B cell (primary cell): ENCODE data around the gene CXXC5. TPM values are rescaled to one million over a fixed set of nuclear protein-coding genes. Genes with fewer than 3 reads are reported as not detected.
A peak's percentile ranks its signal among the peaks of the same experiment; 100 is the strongest.

ENCODE experiments used
- ATAC-seq: fragments of 200-7000 bp; cut with Tn5 transposase; one replicate; pipeline ENCODE4 v1.10.0; 2021; ENCODE audit warnings: low read depth, mild to moderate bottlenecking, moderate number of reproducible peaks, moderate library complexity
- CTCF ChIA-PET: fragments of 350-600 bp; sonication (Branson Sonifier 250); formaldehyde crosslinking; loops from one replicate; lab custom pipeline; 2021; ENCODE audit warnings: antibody characterized with exemption, inconsistent platforms; lab: Charles Lee
- POLR2A ChIA-PET: fragments of 350-600 bp; sonication (Branson Sonifier 250); formaldehyde crosslinking; loops from one replicate; lab custom pipeline; 2021; ENCODE audit warnings: antibody characterized with exemption; lab: Charles Lee
- DNase-seq: peaks from one replicate; pipeline ENCODE4 v3.0.0; 2013
- H2AFZ ChIP-seq: 2 replicates; pipeline ENCODE4 v1.6.1; 2012; ENCODE audit warnings: mild to moderate bottlenecking, low read depth, low read length; ENCODE audit not compliant: insufficient read depth, poor library complexity, severe bottlenecking
- H3K27ac ChIP-seq, 2 donors: 1 replicate in 1 of 2; 2 replicates in 1 of 2; pipeline ENCODE4 v1.5.1; 2012 to 2013; ENCODE audit warnings: low read length in 2 of 2, mild to moderate bottlenecking in 2 of 2, moderate library complexity in 1 of 2
- H3K27me3 ChIP-seq, 4 experiments: fragments of 200-600 bp in 1 of 4; sonication (generic) in 1 of 4; replicated peaks in 1 of 4; 1 replicate in 2 of 4; 2 replicates in 2 of 4; pipeline versions ENCODE4 v1.6.1 to v1.7.0; 2013 to 2016; ENCODE audit warnings: low read length in 3 of 4, mild to moderate bottlenecking in 2 of 4, mixed read lengths in 1 of 4, moderate library complexity in 1 of 4; ENCODE audit not compliant: insufficient read depth in 4 of 4, control insufficient read depth in 3 of 4; ENCODE audit errors: control extremely low read depth in 1 of 4
- H3K36me3 ChIP-seq, 2 experiments: replicated peaks in 1 of 2; 1 replicate in 1 of 2; 2 replicates in 1 of 2; pipeline versions ENCODE4 v1.6.1 to v1.7.1; 2013; ENCODE audit warnings: low read length in 1 of 2; ENCODE audit not compliant: insufficient read depth in 2 of 2, control insufficient read depth in 1 of 2; ENCODE audit errors: control extremely low read depth in 1 of 2, extremely low read depth in 1 of 2
- H3K4me1 ChIP-seq, 2 donors: fragments of 200-600 bp in 1 of 2; sonication (generic) in 1 of 2; 1 replicate in 1 of 2; 2 replicates in 1 of 2; pipeline versions ENCODE4 v1.5.1 to v1.6.1; 2013 to 2017; ENCODE audit warnings: low read length in 2 of 2; ENCODE audit not compliant: control insufficient read depth in 2 of 2, insufficient read depth in 2 of 2
- H3K4me2 ChIP-seq: replicated peaks from 2 replicates; pipeline ENCODE3; 2012; ENCODE audit warnings: mild to moderate bottlenecking, low read depth, low read length; ENCODE audit not compliant: poor library complexity, severe bottlenecking
- H3K4me3 ChIP-seq, 5 experiments: fragments of 200-600 bp in 1 of 5; sonication (generic) in 1 of 5; 1 replicate in 3 of 5; 2 replicates in 2 of 5; pipeline versions ENCODE4 v1.5.1 to v1.7.0; 2011 to 2016; ENCODE audit warnings: low read length in 4 of 5, mild to moderate bottlenecking in 4 of 5, low read depth in 2 of 5, control low read depth in 1 of 5, moderate library complexity in 1 of 5; ENCODE audit not compliant: insufficient read depth in 1 of 5; ENCODE audit errors: control extremely low read depth in 1 of 5, extremely low read depth in 1 of 5
- H3K79me2 ChIP-seq: fragments of 200-600 bp; sonication (generic); one replicate; pipeline ENCODE4 v1.6.0; 2016; ENCODE audit warnings: low read length; ENCODE audit not compliant: control insufficient read depth, insufficient read depth
- H3K9ac ChIP-seq: fragments of 200-600 bp; sonication (generic); 2 replicates; pipeline ENCODE4 v1.6.1; 2017; ENCODE audit warnings: mild to moderate bottlenecking, low read length, moderate library complexity
- H3K9me3 ChIP-seq, 3 donors: one replicate each; pipeline versions ENCODE4 v1.6.1 to v1.7.1; 2013; ENCODE audit warnings: low read length in 2 of 3; ENCODE audit not compliant: control insufficient read depth in 2 of 3, insufficient read depth in 1 of 3; ENCODE audit errors: control extremely low read depth in 1 of 3
- H4K20me1 ChIP-seq: 2 replicates; pipeline ENCODE4 v1.6.0; 2012; ENCODE audit warnings: mild to moderate bottlenecking, low read length; ENCODE audit not compliant: insufficient read depth, control insufficient read depth, poor library complexity, severe bottlenecking
- H3K27ac Mint-ChIP-seq: one replicate; pipeline ENCODE4 v1.8.0; 2021; ENCODE audit warnings: mixed read lengths
- H3K27me3 Mint-ChIP-seq: one replicate; pipeline ENCODE4 v1.8.0; 2021; ENCODE audit warnings: mixed read lengths
- H3K4me1 Mint-ChIP-seq: one replicate; pipeline ENCODE4 v1.8.0; 2021; ENCODE audit warnings: mixed read lengths
- H3K4me3 Mint-ChIP-seq: one replicate; pipeline ENCODE4 v1.8.0; 2021; ENCODE audit warnings: mixed read lengths
- H3K9me3 Mint-ChIP-seq: one replicate; pipeline ENCODE4 v1.8.0; 2022; ENCODE audit warnings: mixed read lengths; ENCODE audit not compliant: insufficient read depth
- EZH2 ChIP-seq: IDR thresholded peaks from 2 replicates; pipeline ENCODE4 v1.6.1; 2012; ENCODE audit warnings: borderline replicate concordance, low read depth, mild to moderate bottlenecking, moderate library complexity, low read length; ENCODE audit not compliant: insufficient read depth, poor library complexity, severe bottlenecking
- intact Hi-C: fragments of 100-400 bp; cut with micrococcal nuclease; formaldehyde crosslinking; loops from one replicate; pipeline ENCODE4 v1.10.0; 2022
- polyA plus RNA-seq: library from polyadenylated mRNA; depleted of rRNA; stranded (reverse); fragments of >200 nt; gene quantifications from 2 replicates; pipeline ENCODE4 v1.2.3, GENCODE V29; 2012
- total RNA-seq, 2 donors: library from RNA; stranded (reverse); fragments of 120-200 nt in 1 of 2; gene quantifications; 1 replicate in 1 of 2; 2 replicates in 1 of 2; pipeline versions ENCODE4 v1.2.3 to v1.2.4, GENCODE V29; 2013 to 2022
- TF ChIP-seq, protein P1 (sequence below): fragments of 200-600 bp; IDR thresholded peaks from one replicate; pipeline ENCODE4 v1.8.0; 2022; ENCODE audit warnings: antibody characterized with exemption, mild to moderate bottlenecking

The CXXC5 gene
- total and polyA plus RNA-seq, 2 donors (not counting 1 experiment from before 2014, with no cell fraction given) = 126 to 143 TPM

GRCh38 chr5:139635606-139636206 lies 12.4 kb upstream of the CXXC5 start:
- Histone ChIP-seq H2AFZ (no peak overlapping the region), H3K9ac (peak overlapping the region; percentile 61)
- CTCF ChIA-PET = interaction anchor here (0.6 to 14.0 kb wide), 34 partner anchors 9 to 333 kb away, joined by 3 to 502 read pairs (median 6); partner anchors contain the start of genes CXXC5, MZB1 and UBE2D2

More at GRCh38 chr5:139635606-139636206, 12.4 kb upstream of the CXXC5 start:
- Mint-ChIP-seq H3K4me3 (peak overlapping the region; percentile 84), H3K27me3 (no peaks in the 10 kb centered on the region), H3K27ac (peak overlapping the region; percentile 91), H3K9me3 (no peaks in the 10 kb centered on the region), H3K4me1 (peaks cover 76% of the 10 kb centered on the region)
- POLR2A ChIA-PET = interaction anchor here (0.6 to 9.1 kb wide), 21 partner anchors 14 to 341 kb away, joined by 3 to 511 read pairs (median 6); partner anchors contain the start of genes CXXC5, MATR3, MZB1 and SPATA24
- no peaks in the 10 kb centered on the region for H3K9me3 ChIP-seq
- TF ChIP-seq EZH2 = no peak
- TF ChIP-seq, protein P1, sequence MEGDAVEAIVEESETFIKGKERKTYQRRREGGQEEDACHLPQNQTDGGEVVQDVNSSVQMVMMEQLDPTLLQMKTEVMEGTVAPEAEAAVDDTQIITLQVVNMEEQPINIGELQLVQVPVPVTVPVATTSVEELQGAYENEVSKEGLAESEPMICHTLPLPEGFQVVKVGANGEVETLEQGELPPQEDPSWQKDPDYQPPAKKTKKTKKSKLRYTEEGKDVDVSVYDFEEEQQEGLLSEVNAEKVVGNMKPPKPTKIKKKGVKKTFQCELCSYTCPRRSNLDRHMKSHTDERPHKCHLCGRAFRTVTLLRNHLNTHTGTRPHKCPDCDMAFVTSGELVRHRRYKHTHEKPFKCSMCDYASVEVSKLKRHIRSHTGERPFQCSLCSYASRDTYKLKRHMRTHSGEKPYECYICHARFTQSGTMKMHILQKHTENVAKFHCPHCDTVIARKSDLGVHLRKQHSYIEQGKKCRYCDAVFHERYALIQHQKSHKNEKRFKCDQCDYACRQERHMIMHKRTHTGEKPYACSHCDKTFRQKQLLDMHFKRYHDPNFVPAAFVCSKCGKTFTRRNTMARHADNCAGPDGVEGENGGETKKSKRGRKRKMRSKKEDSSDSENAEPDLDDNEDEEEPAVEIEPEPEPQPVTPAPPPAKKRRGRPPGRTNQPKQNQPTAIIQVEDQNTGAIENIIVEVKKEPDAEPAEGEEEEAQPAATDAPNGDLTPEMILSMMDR = peak; percentile 67
- peak overlapping the region in 4 of 5 experiments; percentile 21 to 59 (median 38) for H3K4me3 ChIP-seq
- peak overlapping the region; percentile 91 for H3K4me2 ChIP-seq
- ATAC-seq (peak; percentile 24), DNase-seq (peak; percentile 81)
- peaks cover 0 to 9% of the 10 kb centered on the region in 2 experiments for H3K36me3 ChIP-seq
- no peaks in the 10 kb centered on the region for H3K27me3 ChIP-seq
- peak overlapping the region; percentile 88 to 93 for H3K27ac ChIP-seq
- peaks cover 52% of the 10 kb centered on the region for H3K79me2 ChIP-seq
- H4K20me1 ChIP-seq = peaks cover 18% of the 10 kb centered on the region
- intact Hi-C loops = loop anchor here (1.0 to 10.0 kb wide), 6 partner anchors 17 to 231 kb away; partner anchors contain the start of gene SPATA24
- peaks cover 65 to 81% of the 10 kb centered on the region in 2 donors for H3K4me1 ChIP-seq
